Neural progenitor cell (in vitro differentiated cells): ENCODE data around the gene MPO. TPM values are rescaled to one million over a fixed set of nuclear protein-coding genes. Genes with fewer than 3 reads are reported as not detected.

Experiments used
- DNase-seq: peaks from one replicate; pipeline ENCODE4 v3.0.0-alpha.2; 2016; ENCODE audit warnings: low spot score
- H2AFZ ChIP-seq: fragments of 200-600 bp; sonication (generic); replicated peaks from 2 replicates; pipeline ENCODE4 v1.6.1; 2016; ENCODE audit warnings: antibody characterized with exemption
- H3F3A ChIP-seq: fragments of 200-600 bp; sonication (generic); 2 replicates; pipeline ENCODE4 v1.6.1; 2016; ENCODE audit warnings: antibody characterized with exemption, low read depth
- H3K27ac ChIP-seq: fragments of 200-600 bp; sonication (generic); 2 replicates; pipeline ENCODE4 v1.5.1; 2016; ENCODE audit warnings: mild to moderate bottlenecking
- H3K27me3 ChIP-seq: fragments of 200-600 bp; sonication (generic); 2 replicates; pipeline ENCODE4 v1.6.1; 2016; ENCODE audit warnings: mild to moderate bottlenecking, moderate library complexity
- H3K36me3 ChIP-seq: fragments of 200-600 bp; sonication (generic); 2 replicates; pipeline ENCODE4 v1.5.1; 2016
- H3K4me1 ChIP-seq: fragments of 200-600 bp; sonication (generic); 2 replicates; pipeline ENCODE4 v1.6.1; 2016; ENCODE audit warnings: mixed run types
- H3K4me2 ChIP-seq: fragments of 200-600 bp; sonication (generic); 2 replicates; pipeline ENCODE4 v1.6.1; 2016
- H3K4me3 ChIP-seq: fragments of 200-600 bp; sonication (generic); 2 replicates; pipeline ENCODE4 v1.5.1; 2016
- H3K79me2 ChIP-seq: fragments of 200-600 bp; sonication (generic); 2 replicates; pipeline ENCODE4 v1.6.1; 2016; ENCODE audit warnings: low read depth
- H3K9ac ChIP-seq: fragments of 200-600 bp; sonication (generic); 2 replicates; pipeline ENCODE4 v1.6.1; 2016
- H3K9me3 ChIP-seq: fragments of 200-600 bp; sonication (generic); 2 replicates; pipeline ENCODE4 v1.5.1; 2016; ENCODE audit warnings: low read depth
- H4K20me1 ChIP-seq: fragments of 200-600 bp; sonication (generic); 2 replicates; pipeline ENCODE4 v1.6.1; 2016; ENCODE audit warnings: low read depth
- H3K27ac Mint-ChIP-seq: 3 replicates; pipeline ENCODE4 v1.8.0; 2021; ENCODE audit warnings: mixed read lengths
- H3K27me3 Mint-ChIP-seq: 2 replicates; pipeline ENCODE4 v1.8.0; 2022; ENCODE audit warnings: low read depth, mild to moderate bottlenecking, inconsistent platforms, moderate library complexity, mixed read lengths; ENCODE audit not compliant: insufficient read depth
- H3K36me3 Mint-ChIP-seq: 3 replicates; pipeline ENCODE4 v1.8.0; 2021; ENCODE audit warnings: mixed read lengths
- H3K4me1 Mint-ChIP-seq: 3 replicates; pipeline ENCODE4 v1.8.0; 2021; ENCODE audit warnings: mixed read lengths
- H3K4me3 Mint-ChIP-seq: 3 replicates; pipeline ENCODE4 v1.8.0; 2021; ENCODE audit warnings: mild to moderate bottlenecking, moderate library complexity, mixed read lengths
- H3K9me3 Mint-ChIP-seq: 3 replicates; pipeline ENCODE4 v1.8.0; 2020; ENCODE audit warnings: mixed read lengths
- CTCF ChIP-seq: fragments of 200-600 bp; sonication (generic); IDR thresholded peaks from 2 replicates; pipeline ENCODE4 v1.5.1; 2017; ENCODE audit warnings: antibody characterized with exemption, mild to moderate bottlenecking
- EZH2 ChIP-seq: fragments of 200-600 bp; sonication (generic); IDR thresholded peaks from 2 replicates; pipeline ENCODE4 v1.6.1; 2017; ENCODE audit warnings: antibody characterized with exemption, mild to moderate bottlenecking, moderate library complexity
- EZH2phosphoT487 ChIP-seq: fragments of 200-600 bp; sonication (generic); IDR thresholded peaks from 2 replicates; pipeline ENCODE4 v1.6.1; 2017; ENCODE audit warnings: antibody characterized with exemption
- total RNA-seq: library from RNA; depleted of rRNA; stranded (reverse); fragments of >200 nt; gene quantifications from 2 replicates; pipeline ENCODE4 v1.2.3, GENCODE V29; 2015; ENCODE audit warnings: low replicate concordance

Gene MPO
- total RNA-seq, 1 donor from 2014 or later = not detected

- Histone ChIP-seq H3K27ac (no peak overlapping the region), H3F3A (peaks cover 20% of the 10 kb centered on the region), H4K20me1 (no peaks in the 10 kb centered on the region), H3K4me2 (no peak overlapping the region), H3K9ac (no peak overlapping the region), H3K4me3 (no peak overlapping the region), H3K79me2 (no peaks in the 10 kb centered on the region), H3K4me1 (peaks cover 38% of the 10 kb centered on the region), H3K36me3 (no peaks in the 10 kb centered on the region), H3K27me3 (no peaks in the 10 kb centered on the region), H3K9me3 (no peaks in the 10 kb centered on the region), H2AFZ (no peak overlapping the region)
- no peaks in the 10 kb centered on the region for H3K9me3 Mint-ChIP-seq
- peaks cover 4% of the 10 kb centered on the region for H3K36me3 Mint-ChIP-seq
- peaks cover 59% of the 10 kb centered on the region for H3K4me1 Mint-ChIP-seq
- peaks cover 8% of the 10 kb centered on the region for H3K27me3 Mint-ChIP-seq
- no peak for TF ChIP-seq EZH2
- no peak for TF ChIP-seq CTCF
- TF ChIP-seq EZH2phosphoT487 = no peak
- no peak for DNase-seq
- peak overlapping the region; percentile 72 for H3K27ac Mint-ChIP-seq
- H3K4me3 Mint-ChIP-seq = peak overlapping the region; percentile 71
Observed at GRCh38 chr17:58325976-58326468, 45.3 kb upstream of the MPO start.

DNA sequence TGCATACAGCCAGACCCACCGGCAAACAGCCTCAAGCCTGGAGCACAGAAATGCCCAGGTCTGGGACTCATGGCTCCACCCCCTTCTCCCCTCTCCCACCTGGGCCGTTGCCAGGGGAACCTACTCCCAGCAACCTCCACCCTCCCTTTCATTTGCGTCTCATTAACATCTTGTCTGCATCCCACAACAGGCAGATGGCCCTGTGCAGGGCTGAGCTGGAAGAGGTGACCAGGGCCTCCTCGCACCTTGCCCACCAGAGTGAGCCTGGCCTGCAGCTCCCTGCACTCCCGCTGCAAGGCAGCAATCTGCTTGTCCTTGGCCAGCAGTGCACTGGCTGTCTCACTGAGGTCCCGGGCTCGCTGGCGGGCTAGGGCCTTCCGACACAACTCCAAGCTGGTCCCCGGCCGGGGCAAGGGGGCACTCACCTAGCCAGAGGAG is 44.6 kb upstream of the MPO start:
- H3K36me3 ChIP-seq = no peaks in the 10 kb centered on the region

DNA sequence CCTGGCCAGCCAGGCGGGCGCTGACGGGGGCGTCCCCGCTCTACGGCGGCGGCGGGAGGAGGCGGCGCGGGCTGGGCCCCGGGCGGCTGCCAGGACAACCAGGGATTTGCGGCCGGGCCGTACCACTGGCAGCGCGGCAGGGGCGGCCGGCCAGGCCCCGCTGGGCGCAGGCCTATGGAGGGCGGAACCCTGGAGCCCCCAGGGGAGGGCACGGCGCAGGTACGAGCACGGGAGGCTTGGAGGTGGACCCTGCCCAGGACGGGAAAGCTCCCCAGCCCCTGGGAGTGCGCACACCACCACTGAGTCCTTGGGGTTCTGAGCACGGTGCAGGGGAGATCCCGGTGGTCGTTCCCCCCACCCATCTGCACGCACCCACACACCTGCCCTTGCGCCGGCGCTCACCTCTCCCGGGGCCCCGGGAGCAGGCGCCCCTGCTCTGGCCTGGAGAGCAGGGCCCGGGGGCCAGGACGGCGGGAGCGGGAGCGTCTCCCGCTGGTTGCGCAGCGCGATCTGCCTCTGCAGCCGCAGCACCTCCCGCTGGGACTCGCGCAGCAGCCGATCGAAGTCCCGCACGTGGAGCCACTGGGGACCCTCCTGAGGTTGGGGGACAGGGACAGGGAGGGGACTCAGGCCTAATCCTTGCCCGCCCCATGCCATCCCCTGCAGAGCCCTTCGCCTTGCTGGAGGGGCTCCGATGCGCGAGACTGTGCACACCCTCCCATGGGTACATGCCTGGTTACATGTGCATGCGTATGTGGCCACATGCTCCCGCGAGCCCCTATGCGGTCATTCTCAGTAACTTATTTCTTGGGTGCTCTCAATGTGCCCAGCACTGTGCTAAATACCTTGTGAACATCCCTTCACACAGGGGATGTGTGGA is 43.9 kb upstream of the MPO start:
- Histone ChIP-seq H2AFZ (peak overlapping the region; percentile 91), H3F3A (peaks cover 20% of the 10 kb centered on the region), H3K4me2 (peak overlapping the region; percentile 99), H3K9me3 (no peaks in the 10 kb centered on the region), H3K4me3 (peak overlapping the region; percentile 78), H3K27me3 (no peaks in the 10 kb centered on the region), H4K20me1 (no peaks in the 10 kb centered on the region), H3K36me3 (no peaks in the 10 kb centered on the region), H3K4me1 (peaks cover 38% of the 10 kb centered on the region), H3K9ac (peak overlapping the region; percentile 30), H3K79me2 (no peaks in the 10 kb centered on the region), H3K27ac (no peak overlapping the region)
- no peak overlapping the region for H3K27ac Mint-ChIP-seq
- peak; percentile 87 for DNase-seq
- TF ChIP-seq EZH2 = no peak
- no peak for TF ChIP-seq EZH2phosphoT487
- no peak for TF ChIP-seq CTCF
- H3K36me3 Mint-ChIP-seq = peaks cover 4% of the 10 kb centered on the region
- H3K4me1 Mint-ChIP-seq = peaks cover 49% of the 10 kb centered on the region
- peaks cover 13% of the 10 kb centered on the region for H3K27me3 Mint-ChIP-seq
- H3K4me3 Mint-ChIP-seq = peak overlapping the region; percentile 76
- H3K9me3 Mint-ChIP-seq = no peaks in the 10 kb centered on the region

More for the DNA sequence above, 44.6 kb upstream of the MPO start:
- peaks cover 55% of the 10 kb centered on the region for H3K4me1 Mint-ChIP-seq
- DNase-seq = peak; percentile 68
- Histone ChIP-seq H3K27ac (no peak overlapping the region), H3K4me3 (peak overlapping the region; percentile 78), H3K4me1 (peaks cover 38% of the 10 kb centered on the region), H3F3A (peaks cover 20% of the 10 kb centered on the region), H3K9ac (no peak overlapping the region), H4K20me1 (no peaks in the 10 kb centered on the region), H3K9me3 (no peaks in the 10 kb centered on the region), H3K79me2 (no peaks in the 10 kb centered on the region), H3K27me3 (no peaks in the 10 kb centered on the region), H2AFZ (no peak overlapping the region), H3K4me2 (peak overlapping the region; percentile 99)
- H3K36me3 Mint-ChIP-seq = peaks cover 4% of the 10 kb centered on the region
- no peak overlapping the region for H3K27ac Mint-ChIP-seq
- no peaks in the 10 kb centered on the region for H3K9me3 Mint-ChIP-seq
- peaks cover 13% of the 10 kb centered on the region for H3K27me3 Mint-ChIP-seq
- no peak for TF ChIP-seq EZH2phosphoT487
- TF ChIP-seq CTCF = no peak
- TF ChIP-seq EZH2 = no peak
- H3K4me3 Mint-ChIP-seq = peak overlapping the region; percentile 76
